Measurements from ENCODE around the gene SYT14. TPM values are rescaled to one million over a fixed set of nuclear protein-coding genes. Genes with fewer than 3 reads are reported as not detected.
"Not testable (repeated sequence)": the region's sequence is repeated elsewhere in the genome, so short reads cannot be mapped to it uniquely, and the experiment has no call there.

The SYT14 gene
- total RNA-seq, 1 experiment from 2014 or later = 10.3 TPM

- H2BK5ac ChIP-seq (ENCODE audit: insufficient read length, low read length) = no peak overlapping the region
- H3K9me3 ChIP-seq (ENCODE audit: control insufficient read depth, low read depth, low read length) = no peaks in the 10 kb centered on the region
- H3K4me3 Mint-ChIP-seq = no peak overlapping the region
- H3K79me2 ChIP-seq (ENCODE audit: insufficient read depth, low read length) = no peaks in the 10 kb centered on the region
- H3K27ac Mint-ChIP-seq = no peak overlapping the region
- no peaks in the 10 kb centered on the region for H3K79me1 ChIP-seq (ENCODE audit: insufficient read depth, low read depth, low read length, poor library complexity, severe bottlenecking)
- H4K5ac ChIP-seq (ENCODE audit: insufficient read length, low read depth, low read length) = no peak overlapping the region
- no peak overlapping the region for H3K23ac ChIP-seq (ENCODE audit: insufficient read length, low read depth, low read length)
- H4K8ac ChIP-seq (replicated peaks; ENCODE audit: insufficient read length, low read depth, low read length) = no peak overlapping the region
- H3K36me3 Mint-ChIP-seq (ENCODE audit: insufficient read depth in 1 of 3, low read depth in 3 of 3) = no peaks in the 10 kb centered on the region; a peak in 1 of 7 replicates
- no peak overlapping the region for H3K4me2 ChIP-seq (ENCODE audit: insufficient read depth, insufficient read length, low read length)
- H3K27me3 Mint-ChIP-seq (ENCODE audit: low read depth) = no peaks in the 10 kb centered on the region
- H3T11ph ChIP-seq (ENCODE audit: low read length) = no peak overlapping the region
- TF ChIP-seq, protein P1, sequence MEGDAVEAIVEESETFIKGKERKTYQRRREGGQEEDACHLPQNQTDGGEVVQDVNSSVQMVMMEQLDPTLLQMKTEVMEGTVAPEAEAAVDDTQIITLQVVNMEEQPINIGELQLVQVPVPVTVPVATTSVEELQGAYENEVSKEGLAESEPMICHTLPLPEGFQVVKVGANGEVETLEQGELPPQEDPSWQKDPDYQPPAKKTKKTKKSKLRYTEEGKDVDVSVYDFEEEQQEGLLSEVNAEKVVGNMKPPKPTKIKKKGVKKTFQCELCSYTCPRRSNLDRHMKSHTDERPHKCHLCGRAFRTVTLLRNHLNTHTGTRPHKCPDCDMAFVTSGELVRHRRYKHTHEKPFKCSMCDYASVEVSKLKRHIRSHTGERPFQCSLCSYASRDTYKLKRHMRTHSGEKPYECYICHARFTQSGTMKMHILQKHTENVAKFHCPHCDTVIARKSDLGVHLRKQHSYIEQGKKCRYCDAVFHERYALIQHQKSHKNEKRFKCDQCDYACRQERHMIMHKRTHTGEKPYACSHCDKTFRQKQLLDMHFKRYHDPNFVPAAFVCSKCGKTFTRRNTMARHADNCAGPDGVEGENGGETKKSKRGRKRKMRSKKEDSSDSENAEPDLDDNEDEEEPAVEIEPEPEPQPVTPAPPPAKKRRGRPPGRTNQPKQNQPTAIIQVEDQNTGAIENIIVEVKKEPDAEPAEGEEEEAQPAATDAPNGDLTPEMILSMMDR (conservative IDR thresholded peaks at IDR 0.05) = no peak
- DNase-seq = no peak
- H2AK5ac ChIP-seq (ENCODE audit: insufficient read length, low read length) = no peak overlapping the region
- H3K9ac ChIP-seq (ENCODE audit: extremely low read depth, insufficient read length, low read length) = no peak overlapping the region
- no peak overlapping the region for H3K18ac ChIP-seq (ENCODE audit: insufficient read length, low read depth, low read length)
- H3K4ac ChIP-seq (ENCODE audit: low read depth, low read length) = no peak overlapping the region
- H3K4me1 ChIP-seq (ENCODE audit: insufficient read depth, low read length) = no peaks in the 10 kb centered on the region
- H3K27ac ChIP-seq (ENCODE audit: insufficient read length, low read depth, low read length) = no peak overlapping the region
- peaks cover 5% of the 10 kb centered on the region in 2 experiments; a peak in 2 of 4 replicates for H3K4me1 Mint-ChIP-seq
- no peak overlapping the region for H3K14ac ChIP-seq (ENCODE audit: insufficient read depth, low read length)
- no peaks in the 10 kb centered on the region for H4K20me1 ChIP-seq (ENCODE audit: control insufficient read depth, insufficient read depth, insufficient read length)
- H2BK12ac ChIP-seq (ENCODE audit: insufficient read length, low read depth, low read length) = no peak overlapping the region
- no peak overlapping the region for H3K56ac ChIP-seq (ENCODE audit: insufficient read length, low read depth, low read length)
- no peak overlapping the region for H2BK20ac ChIP-seq (ENCODE audit: low read depth, low read length, poor library complexity, severe bottlenecking)
- no CpG with 5 or more reads among the region's 4 CpGs for WGBS (ENCODE audit: extremely low coverage, insufficient read length, low lambda C conversion rate)
- H3K23me2 ChIP-seq (ENCODE audit: insufficient read length, low read depth, low read length, poor library complexity, severe bottlenecking) = no peaks in the 10 kb centered on the region
- no peak overlapping the region for H2BK120ac ChIP-seq (ENCODE audit: low read depth, low read length, poor library complexity, severe bottlenecking)
- no peaks in the 10 kb centered on the region for H3K27me3 ChIP-seq (ENCODE audit: insufficient read depth, low read length)
- H2BK15ac ChIP-seq (ENCODE audit: low read depth, low read length) = no peak overlapping the region
- H2AFZ ChIP-seq (ENCODE audit: low read length) = no peak overlapping the region
- H3K9me3 Mint-ChIP-seq = no peaks in the 10 kb centered on the region; a peak in 1 of 5 replicates
- no peak overlapping the region for H4K91ac ChIP-seq (ENCODE audit: insufficient read length, low read depth, low read length)
Measured at GRCh38 chr1:209896346-209896745, 41.7 kb upstream of the SYT14 start.

GRCh38 chr1:209898271-209898670 lies 39.7 kb upstream of the SYT14 start:
- H3K4me1 ChIP-seq (ENCODE audit: insufficient read depth, low read length); H3K14ac ChIP-seq (ENCODE audit: insufficient read depth, low read length); H2AK5ac ChIP-seq (ENCODE audit: insufficient read length, low read length); H4K5ac ChIP-seq (ENCODE audit: insufficient read length, low read depth, low read length); H2AFZ ChIP-seq (ENCODE audit: low read length); H3K27me3 Mint-ChIP-seq (ENCODE audit: low read depth); H4K20me1 ChIP-seq (ENCODE audit: control insufficient read depth, insufficient read depth, insufficient read length); H4K91ac ChIP-seq (ENCODE audit: insufficient read length, low read depth, low read length); H3K4me3 Mint-ChIP-seq; H3K27me3 ChIP-seq (ENCODE audit: insufficient read depth, low read length); H3K79me2 ChIP-seq (ENCODE audit: insufficient read depth, low read length); H3K79me1 ChIP-seq (ENCODE audit: insufficient read depth, low read depth, low read length, poor library complexity, severe bottlenecking); H2BK15ac ChIP-seq (ENCODE audit: low read depth, low read length); H2BK5ac ChIP-seq (ENCODE audit: insufficient read length, low read length); H3K9ac ChIP-seq (ENCODE audit: extremely low read depth, insufficient read length, low read length); H3K9me3 ChIP-seq (ENCODE audit: control insufficient read depth, low read depth, low read length); H3K4ac ChIP-seq (ENCODE audit: low read depth, low read length); H2BK120ac ChIP-seq (ENCODE audit: low read depth, low read length, poor library complexity, severe bottlenecking); H3K23ac ChIP-seq (ENCODE audit: insufficient read length, low read depth, low read length); H2BK12ac ChIP-seq (ENCODE audit: insufficient read length, low read depth, low read length); H3K9me3 Mint-ChIP-seq; H3K4me2 ChIP-seq (ENCODE audit: insufficient read depth, insufficient read length, low read length); H3K18ac ChIP-seq (ENCODE audit: insufficient read length, low read depth, low read length); H3K23me2 ChIP-seq (ENCODE audit: insufficient read length, low read depth, low read length, poor library complexity, severe bottlenecking); H3K4me1 Mint-ChIP-seq; DNase-seq; H3K56ac ChIP-seq (ENCODE audit: insufficient read length, low read depth, low read length); H3K36me3 Mint-ChIP-seq (ENCODE audit: insufficient read depth in 1 of 3, low read depth in 3 of 3); H3K27ac ChIP-seq (ENCODE audit: insufficient read length, low read depth, low read length); H4K8ac ChIP-seq (replicated peaks; ENCODE audit: insufficient read length, low read depth, low read length); H2BK20ac ChIP-seq (ENCODE audit: low read depth, low read length, poor library complexity, severe bottlenecking); H3T11ph ChIP-seq (ENCODE audit: low read length): not testable (repeated sequence)
- WGBS (ENCODE audit: extremely low coverage, insufficient read length, low lambda C conversion rate) = no CpG with 5 or more reads among the region's 6 CpGs
- H3K27ac Mint-ChIP-seq = peak overlapping the region in 1 of 3 experiments; percentile 67; a peak in 1 of 7 replicates
